ENCODE data around the gene AOX1. TPM values are rescaled to one million over a fixed set of nuclear protein-coding genes. Genes with fewer than 3 reads are reported as not detected.

Gene AOX1
- total and polyA plus RNA-seq, 10 of the 15 experiments (the other 5 are each of a cell fraction or from before 2014, with no cell fraction given), result 0.03 to 0.56 (median 0.19) TPM; not detected in 6

DNA sequence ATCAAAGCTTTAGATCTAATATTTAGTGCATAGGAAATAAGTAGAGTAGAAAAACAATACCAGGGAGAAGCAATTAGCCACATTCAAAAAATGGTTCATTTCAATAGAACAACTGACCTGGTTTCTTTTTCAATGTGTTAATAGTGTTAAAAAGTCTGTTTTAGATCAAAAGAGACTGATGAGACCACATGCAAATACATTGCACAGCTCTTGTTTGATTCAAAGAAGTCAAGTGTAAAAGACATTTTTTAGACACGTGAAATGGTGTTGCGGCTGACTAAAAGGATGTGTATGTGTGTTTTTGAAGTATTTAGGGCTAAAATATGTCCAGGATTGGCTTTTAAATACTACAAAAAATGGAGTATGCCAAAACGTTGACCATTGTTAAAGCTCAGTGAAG lies 1.2 kb upstream of the AOX1 start (continued):
- TF ChIP-seq BCLAF1 (IDR thresholded peaks at IDR 0.05) (no peak), SMAD5 (IDR thresholded peaks at IDR 0.05; ENCODE audit: low read depth) (no peak), MTA2 (IDR thresholded peaks at IDR 0.05; ENCODE audit: low read depth) (peak; percentile 55; the same call in 1 of the 2 replicates), E2F4 (IDR thresholded peaks at IDR 0.05; ENCODE audit: low read depth, low read length) (no peak), NFYB (IDR thresholded peaks at IDR 0.05; ENCODE audit: insufficient read depth, low read depth, low read length) (no peak), USF1 (IDR thresholded peaks at IDR 0.05; ENCODE audit: borderline replicate concordance, extremely low read length, insufficient read depth, low read depth, low read length) (no peak), POU2F2 (IDR thresholded peaks at IDR 0.05; ENCODE audit: borderline replicate concordance, low read depth, low read length) (0 out of 3 replicates have a peak, but pooled peaks have one; percentile 22), POLR2A (IDR thresholded peaks at IDR 0.05; ENCODE audit: low read depth, low read length) (no peak), ATF7 (IDR thresholded peaks at IDR 0.05; ENCODE audit: low read depth) (0 out of 2 replicates have a peak, but pooled peaks have one; percentile 15), FOXM1 (IDR thresholded peaks at IDR 0.05; ENCODE audit: low read depth, low read length) (no peak), TCF7 (IDR thresholded peaks at IDR 0.05; ENCODE audit: borderline replicate concordance) (peak; percentile 70; the same call in 1 of the 2 replicates)

All from GM12878 (cell line).